K562 treated with DMSO at 1 percent for 48 hours (cell line): ENCODE results near the gene FAM222B. TPM values are rescaled to one million over a fixed set of nuclear protein-coding genes. Genes with fewer than 3 reads are reported as not detected.

Experiments
- total RNA-seq: library from RNA; unstranded; fragments of 300-600 nt; gene quantifications from 2 replicates; pipeline ENCODE4 v1.2.3, GENCODE V29; 2022; ENCODE audit warnings: low replicate concordance; ENCODE audit errors: extremely low read depth

FAM222B gene, protein sequence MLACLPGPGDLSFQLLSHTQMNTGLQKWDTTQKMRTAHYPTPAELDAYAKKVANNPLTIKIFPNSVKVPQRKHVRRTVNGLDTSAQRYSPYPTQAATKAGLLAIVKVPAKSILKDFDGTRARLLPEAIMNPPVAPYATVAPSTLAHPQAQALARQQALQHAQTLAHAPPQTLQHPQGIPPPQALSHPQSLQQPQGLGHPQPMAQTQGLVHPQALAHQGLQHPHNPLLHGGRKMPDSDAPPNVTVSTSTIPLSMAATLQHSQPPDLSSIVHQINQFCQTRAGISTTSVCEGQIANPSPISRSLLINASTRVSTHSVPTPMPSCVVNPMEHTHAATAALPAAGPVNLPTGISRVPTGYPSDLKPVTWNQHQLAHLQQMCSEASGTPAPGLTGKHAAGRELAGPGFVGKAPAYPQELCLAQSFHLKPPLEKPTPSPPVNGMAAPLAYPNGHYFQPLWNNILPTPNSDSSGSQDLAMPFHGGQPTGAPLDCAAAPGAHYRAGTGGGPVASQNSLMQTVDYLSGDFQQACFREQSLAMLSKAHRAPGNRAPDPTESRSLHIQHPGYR
- not detected in 2 replicates for total RNA-seq

DNA sequence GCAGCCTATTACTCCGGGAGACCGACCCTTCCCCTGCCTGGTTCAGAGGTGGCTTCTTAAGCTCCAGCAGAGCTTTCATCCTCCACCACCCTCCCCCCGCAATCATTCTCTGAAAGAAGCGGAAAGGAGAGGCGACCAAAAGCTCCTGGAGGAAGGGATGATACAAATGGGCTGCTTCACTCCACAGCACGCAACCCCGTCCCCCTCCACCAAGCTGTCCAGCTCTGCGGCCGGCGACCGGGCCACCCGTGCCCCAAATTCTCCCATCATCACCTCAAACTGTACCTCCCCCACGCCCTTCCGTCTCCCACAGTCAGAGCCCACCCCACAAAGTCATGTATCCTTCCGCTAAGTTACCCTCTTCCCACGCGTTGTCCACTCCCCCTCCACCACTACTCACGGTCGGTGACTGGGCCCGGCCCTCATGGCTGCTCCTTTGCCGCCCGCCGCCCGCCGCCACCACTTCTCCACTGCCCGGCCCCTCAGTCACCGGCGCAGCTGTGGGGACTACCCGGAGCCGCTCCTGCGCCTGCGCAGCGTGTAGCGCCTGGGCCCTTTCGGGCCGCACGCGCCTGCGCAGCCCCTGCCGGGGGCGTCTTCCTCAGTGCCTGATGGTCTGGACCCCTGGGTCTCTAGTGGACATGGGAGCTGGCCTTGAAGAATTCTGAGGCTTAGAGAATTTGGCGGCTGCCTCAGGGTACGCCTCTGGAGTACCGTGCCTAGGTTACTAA is at the start of gene FAM222B:
Gene FAM222B, minus strand, starts transcription at position 509 of the 731 bp plus-strand sequence. CDS start 76,123 bp downstream, outside the sequence.

DNA sequence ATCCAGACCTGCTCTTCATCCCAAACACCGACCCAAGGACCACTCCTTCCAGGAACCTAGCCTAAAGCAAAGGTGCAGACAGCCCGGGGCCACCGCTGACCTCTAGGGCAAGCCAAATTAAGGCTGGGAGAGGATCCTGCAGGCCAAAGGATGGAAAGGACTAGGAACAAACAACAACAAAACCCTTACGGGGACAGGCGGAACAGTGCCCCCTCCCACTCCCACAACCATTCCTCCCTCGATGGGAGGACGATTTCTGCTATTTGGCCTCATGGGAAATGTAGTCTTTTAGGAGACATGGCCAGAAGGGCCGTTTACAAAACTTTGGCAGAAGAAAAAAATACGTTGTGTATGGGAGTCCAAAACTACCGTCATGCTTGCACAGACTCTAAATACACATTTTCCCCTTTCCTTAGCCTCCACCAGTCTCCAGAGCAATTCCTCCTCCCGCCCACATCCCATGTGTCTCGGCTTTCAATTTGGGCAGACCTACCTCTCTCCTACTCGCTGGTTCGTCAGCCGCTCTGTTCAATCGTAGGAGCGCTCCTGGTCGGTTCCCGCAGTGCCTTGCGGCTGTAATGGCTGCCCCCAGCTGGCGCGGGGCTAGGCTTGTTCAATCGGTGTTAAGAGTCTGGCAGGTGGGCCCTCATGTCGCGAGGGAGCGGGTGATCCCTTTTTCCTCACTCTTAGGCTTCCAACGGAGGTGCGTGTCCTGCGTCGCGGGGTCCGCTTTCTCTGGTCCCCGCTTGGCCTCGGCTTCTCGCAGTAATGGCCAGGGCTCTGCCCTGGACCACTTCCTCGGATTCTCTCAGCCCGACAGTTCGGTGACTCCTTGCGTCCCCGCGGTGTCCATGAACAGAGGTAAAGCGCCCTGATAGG is 12.1 kb upstream of the FAM222B start, which contains the start of gene ERAL1:
Gene ERAL1, plus strand, starts transcription at position 560 of the 879 bp plus-strand sequence. Its CDS starts 19 bp downstream, at position 579.

DNA sequence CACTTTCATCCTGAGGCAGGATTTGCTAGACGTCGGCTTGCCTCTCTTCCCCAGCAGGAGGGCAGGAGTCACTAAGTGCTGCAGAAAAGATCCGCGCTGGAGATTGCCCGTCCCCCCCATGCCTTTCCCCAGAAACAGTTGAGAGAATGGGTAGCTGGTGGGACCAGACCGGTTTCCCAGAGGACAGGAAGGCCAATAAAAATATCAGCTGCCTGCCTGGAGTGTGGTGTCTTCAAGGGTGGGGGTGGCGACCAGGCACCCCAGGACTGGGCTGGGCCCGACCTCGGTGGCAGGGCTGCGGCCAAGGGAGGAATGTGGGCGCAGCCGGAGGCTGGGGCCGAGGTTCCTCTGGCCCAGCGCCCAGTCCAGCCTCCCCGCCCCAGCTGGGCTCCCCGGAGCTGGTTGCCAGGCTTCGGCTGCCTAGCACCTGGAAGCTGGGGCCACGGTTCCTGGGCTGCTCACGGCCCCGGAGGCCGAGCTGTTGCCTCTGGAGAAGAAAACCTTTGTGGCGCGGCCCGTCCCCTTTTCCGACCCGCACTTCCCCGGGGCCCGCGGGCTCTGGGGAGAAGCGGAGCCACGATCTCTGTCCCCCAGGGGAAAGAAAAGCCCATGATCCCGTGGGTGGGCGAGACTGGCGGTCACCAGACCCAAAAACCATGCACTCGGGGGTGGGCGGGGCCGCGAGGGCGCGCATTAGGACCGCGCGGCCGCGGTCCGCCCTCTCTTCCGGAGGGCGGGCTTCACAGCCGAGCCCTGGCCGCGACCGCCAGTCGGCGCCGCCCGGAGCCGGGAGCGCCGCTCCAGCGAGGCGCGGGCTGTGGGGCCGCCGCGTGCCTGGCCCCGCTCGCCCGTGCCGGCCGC is 99.1 kb downstream of the FAM222B start, which contains the start of gene TRAF4:
Gene TRAF4, plus strand, starts transcription at position 769 of the 861 bp plus-strand sequence. CDS start 102 bp downstream, outside the sequence.

DNA sequence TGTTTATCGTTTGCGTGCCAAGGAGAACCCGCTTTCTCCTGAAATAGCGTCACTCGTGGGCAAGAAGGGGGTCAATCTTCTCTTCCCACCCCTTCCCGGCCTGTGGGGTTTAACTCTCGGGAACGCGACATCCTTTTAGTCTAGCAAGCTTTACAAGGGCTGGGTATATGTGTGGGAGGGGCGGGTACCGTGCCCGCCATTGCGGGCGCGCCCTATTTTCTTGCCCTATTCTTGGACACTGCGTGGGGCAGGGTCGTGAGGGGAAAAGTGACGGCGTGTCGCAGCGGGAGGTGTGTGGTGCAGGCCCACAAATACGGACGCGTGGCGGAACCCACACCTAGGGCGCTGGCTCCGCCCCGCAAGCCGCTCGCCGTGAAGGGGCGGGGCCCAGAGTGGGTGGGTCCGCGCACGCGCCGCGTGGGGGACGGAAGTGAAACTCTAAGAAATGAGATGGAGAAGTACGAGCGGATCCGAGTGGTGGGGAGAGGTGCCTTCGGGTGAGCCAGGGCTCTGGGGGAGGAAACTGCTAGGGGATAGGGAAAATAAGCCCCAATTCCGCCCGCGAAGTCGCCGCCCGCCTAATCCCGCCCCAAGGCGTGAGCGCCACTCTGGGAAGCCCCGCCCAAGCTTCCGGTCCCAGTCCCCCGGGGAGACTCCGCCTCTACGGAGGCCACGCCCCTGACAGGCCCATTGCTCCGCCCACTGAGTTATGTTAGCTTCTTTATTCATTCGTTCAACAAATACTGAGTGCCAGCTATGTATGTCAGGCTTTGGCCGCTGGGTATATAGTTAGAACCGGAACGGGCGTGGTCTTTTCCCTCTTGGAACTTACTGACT is 114.0 kb downstream of the FAM222B start, which contains the start of gene NEK8:
Gene NEK8, plus strand, starts transcription at position 425 of the 837 bp plus-strand sequence. Its CDS starts 26 bp downstream, at position 451.

DNA sequence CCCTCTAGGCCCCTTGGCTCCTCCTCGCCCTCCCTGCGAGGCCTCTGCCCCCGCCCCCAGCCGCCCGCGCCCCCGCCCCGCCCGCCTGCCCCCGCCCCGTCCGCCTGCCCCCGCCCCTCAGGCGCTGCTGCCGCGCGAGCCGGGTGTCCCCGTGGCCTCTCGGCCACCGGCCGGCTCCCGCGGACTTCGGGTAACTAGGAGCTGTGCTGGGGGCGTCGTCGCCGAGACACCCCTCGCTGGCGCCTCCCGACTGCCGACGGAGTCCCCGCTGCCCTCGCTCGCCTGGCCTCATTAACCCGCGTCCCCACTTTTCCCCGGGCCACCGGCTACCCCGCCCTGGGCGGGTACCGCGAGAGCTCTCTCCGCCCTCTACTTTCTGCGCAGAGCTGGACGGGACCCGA is 116.4 kb downstream of the FAM222B start, which contains the start of gene TLCD1:
Gene TLCD1, minus strand, starts transcription at position 8 of the 401 bp plus-strand sequence. CDS start 136 bp downstream, outside the sequence.

DNA sequence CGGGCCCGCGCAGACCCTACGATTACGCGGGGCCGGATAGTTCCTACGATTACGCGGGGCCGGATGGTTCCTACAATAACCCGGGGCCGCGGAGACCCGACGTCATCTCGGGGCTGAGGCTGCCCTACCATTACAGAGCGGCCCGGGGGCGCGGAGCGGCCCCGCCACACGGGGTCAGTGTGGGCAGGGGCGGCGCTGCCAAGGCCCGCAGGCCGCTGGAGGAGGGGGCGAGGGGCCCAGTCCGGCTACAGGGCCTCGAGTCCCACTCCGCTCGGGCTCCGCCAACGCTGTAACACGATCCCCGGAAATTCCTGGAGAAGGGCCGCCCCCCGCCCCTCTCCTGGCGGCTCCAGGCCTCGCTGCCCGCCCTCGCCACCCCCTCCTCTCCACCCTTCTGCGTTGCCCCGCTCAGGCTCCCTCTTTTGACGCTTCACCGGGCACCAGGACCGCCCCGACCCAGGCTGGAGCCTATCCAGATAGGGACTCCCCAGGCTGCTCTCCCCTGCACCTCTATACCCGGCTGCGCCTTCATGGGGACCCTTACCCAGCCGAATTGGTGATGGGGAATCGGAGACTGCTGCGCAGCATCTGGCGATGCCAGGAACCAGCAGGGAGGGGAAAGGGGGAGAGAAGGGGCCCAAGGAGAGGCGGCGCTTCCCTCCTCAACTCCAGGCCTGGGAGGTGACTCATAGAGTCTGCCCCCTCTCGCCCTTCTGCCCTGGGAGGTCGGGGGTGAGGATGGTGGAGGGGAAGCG is 124.8 kb downstream of the FAM222B start, which contains the start of gene RAB34:
Gene RAB34, minus strand, starts transcription at position 291 of the 755 bp plus-strand sequence. CDS start 602 bp downstream, outside the sequence.

DNA sequence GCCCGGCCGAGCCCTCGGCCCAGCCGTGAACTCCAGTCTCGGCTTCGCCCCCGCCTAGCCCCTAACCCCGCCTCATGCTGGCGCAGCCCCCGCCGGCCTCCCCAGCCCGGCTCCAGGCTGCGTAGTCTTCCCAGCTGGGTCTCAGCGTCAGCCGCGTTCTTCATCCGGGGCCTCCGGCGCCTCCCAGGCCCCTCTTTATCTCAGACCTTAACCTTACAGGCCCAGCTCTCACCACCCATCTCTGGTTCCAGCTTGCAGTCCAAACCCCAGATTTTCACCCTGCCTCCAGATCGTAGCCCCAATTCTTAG is 130.9 kb downstream of the FAM222B start, which contains the start of gene PROCA1:
Gene PROCA1, minus strand, starts transcription at position 166 of the 309 bp plus-strand sequence. CDS start 228 bp downstream, outside the sequence.

Other genes starting within 250 kb of the FAM222B start
- not detected in 2 replicates for gene SPAG5, start 243.8 kb downstream of the FAM222B start, total RNA-seq
- gene RSKR, start 228.6 kb downstream of the FAM222B start, total RNA-seq = not detected in 2 replicates
- 500 TPM in 1 of 2 replicates, not detected in the other for gene BLTP2, start 197.6 kb downstream of the FAM222B start, total RNA-seq
- gene SDF2, start 180.9 kb downstream of the FAM222B start, total RNA-seq = not detected in 2 replicates
- not detected in 2 replicates for gene SUPT6H, start 180.6 kb downstream of the FAM222B start, total RNA-seq
- not detected in 2 replicates for gene PROCA1, start 130.9 kb downstream of the FAM222B start, total RNA-seq
- gene RAB34, start 124.9 kb downstream of the FAM222B start, total RNA-seq = not detected in 2 replicates
- gene RPL23A, start 122.8 kb downstream of the FAM222B start, total RNA-seq = 801 and 2,820 TPM in 2 replicates
- not detected in 2 replicates for gene TLCD1, start 116.6 kb downstream of the FAM222B start, total RNA-seq
- gene NEK8, start 114.0 kb downstream of the FAM222B start, total RNA-seq = not detected in 2 replicates
- 567 TPM in 1 of 2 replicates, not detected in the other for gene TRAF4, start 98.8 kb downstream of the FAM222B start, total RNA-seq
- gene ERAL1, start 12.2 kb upstream of the FAM222B start, total RNA-seq = not detected in 2 replicates
- gene FLOT2, start 54.9 kb upstream of the FAM222B start, total RNA-seq = not detected in 2 replicates
- gene DHRS13, start 60.3 kb upstream of the FAM222B start, total RNA-seq = not detected in 2 replicates
- gene PHF12, start 108.7 kb upstream of the FAM222B start, total RNA-seq = not detected in 2 replicates
- gene SEZ6, start 163.2 kb upstream of the FAM222B start, total RNA-seq = not detected in 2 replicates
- gene PIPOX, start 200.4 kb upstream of the FAM222B start, total RNA-seq = not detected in 2 replicates